Muscle layer of colon (tissue), 2 donors: ENCODE data around the gene EPAS1.

Experiments used
- H3K27ac ChIP-seq: one replicate; pipeline ENCODE4 v1.7.0; 2013; ENCODE audit warnings: low read depth, mild to moderate bottlenecking, low read length, moderate library complexity
- H3K27me3 ChIP-seq, 2 donors: one replicate each; pipeline ENCODE4 v1.7.0; 2013; ENCODE audit warnings: low read length in 2 of 2, mild to moderate bottlenecking in 2 of 2; ENCODE audit not compliant: insufficient read depth in 2 of 2, control insufficient read depth in 1 of 2
- H3K36me3 ChIP-seq: one replicate; pipeline ENCODE4 v1.7.0; 2013; ENCODE audit warnings: mild to moderate bottlenecking, low read length; ENCODE audit not compliant: insufficient read depth
- H3K4me1 ChIP-seq: one replicate; pipeline ENCODE4 v1.7.0; 2013; ENCODE audit warnings: mild to moderate bottlenecking, low read length; ENCODE audit not compliant: insufficient read depth
- H3K4me3 ChIP-seq, 2 donors: one replicate each; pipeline ENCODE4 v1.7.0; 2013; ENCODE audit warnings: low read length in 2 of 2, low read depth in 1 of 2, mild to moderate bottlenecking in 1 of 2, moderate library complexity in 1 of 2
- H3K9ac ChIP-seq: one replicate; pipeline ENCODE4 v1.7.0; 2013; ENCODE audit warnings: low read length
- H3K9me3 ChIP-seq: one replicate; pipeline ENCODE4 v1.7.0; 2013; ENCODE audit warnings: mild to moderate bottlenecking, low read length
- donor health status: abdominal sarcoma.
- donor health status: Adenocarcinoma of cecum.

Gene EPAS1

GRCh38 chr2:46262248-46262938 lies 34.8 kb upstream of the EPAS1 start:
- H3K27ac ChIP-seq, result no peak overlapping the region
- H3K9me3 ChIP-seq, result no peaks in the 10 kb centered on the region
- H3K36me3 ChIP-seq, result no peaks in the 10 kb centered on the region
- no peaks in the 10 kb centered on the region for H3K27me3 ChIP-seq
- H3K4me3 ChIP-seq, result no peak overlapping the region
- H3K9ac ChIP-seq, result no peak overlapping the region
- H3K4me1 ChIP-seq, result peaks cover 4% of the 10 kb centered on the region

GRCh38 chr2:46263347-46263746 lies 33.9 kb upstream of the EPAS1 start:
- Histone ChIP-seq H3K36me3 (no peaks in the 10 kb centered on the region), H3K4me3 (no peak overlapping the region), H3K27ac (no peak overlapping the region), H3K4me1 (peaks cover 4% of the 10 kb centered on the region), H3K27me3 (no peaks in the 10 kb centered on the region), H3K9me3 (no peaks in the 10 kb centered on the region), H3K9ac (no peak overlapping the region)

- Histone ChIP-seq H3K4me1 (peaks cover 2% of the 10 kb centered on the region), H3K9me3 (no peaks in the 10 kb centered on the region), H3K36me3 (no peaks in the 10 kb centered on the region), H3K27ac (no peak overlapping the region), H3K4me3 (no peak overlapping the region), H3K9ac (no peak overlapping the region), H3K27me3 (no peaks in the 10 kb centered on the region)
Measured at GRCh38 chr2:46264447-46264846, 32.8 kb upstream of the EPAS1 start.

GRCh38 chr2:46266134-46266533 lies 31.1 kb upstream of the EPAS1 start:
- no peaks in the 10 kb centered on the region for H3K27me3 ChIP-seq
- H3K4me1 ChIP-seq, result no peaks in the 10 kb centered on the region
- no peak overlapping the region for H3K9ac ChIP-seq
- no peak overlapping the region for H3K27ac ChIP-seq
- no peak overlapping the region for H3K4me3 ChIP-seq
- no peaks in the 10 kb centered on the region for H3K36me3 ChIP-seq
- H3K9me3 ChIP-seq, result no peaks in the 10 kb centered on the region

GRCh38 chr2:46267616-46268015 lies 29.6 kb upstream of the EPAS1 start:
- H3K9ac ChIP-seq, result no peak overlapping the region
- H3K27me3 ChIP-seq, result no peaks in the 10 kb centered on the region
- no peaks in the 10 kb centered on the region for H3K9me3 ChIP-seq
- H3K4me1 ChIP-seq, result no peaks in the 10 kb centered on the region
- no peak overlapping the region for H3K4me3 ChIP-seq
- H3K36me3 ChIP-seq, result no peaks in the 10 kb centered on the region
- H3K27ac ChIP-seq, result no peak overlapping the region

- Histone ChIP-seq H3K4me3 (no peak overlapping the region), H3K27me3 (no peaks in the 10 kb centered on the region), H3K9me3 (no peaks in the 10 kb centered on the region), H3K27ac (no peak overlapping the region), H3K4me1 (no peaks in the 10 kb centered on the region), H3K9ac (no peak overlapping the region), H3K36me3 (no peaks in the 10 kb centered on the region)
Measured at GRCh38 chr2:46268196-46268595, 29.0 kb upstream of the EPAS1 start.

GRCh38 chr2:46269001-46269400 lies 28.2 kb upstream of the EPAS1 start:
- Histone ChIP-seq H3K27me3 (no peaks in the 10 kb centered on the region), H3K36me3 (no peaks in the 10 kb centered on the region), H3K9me3 (no peaks in the 10 kb centered on the region), H3K4me1 (no peaks in the 10 kb centered on the region), H3K9ac (no peak overlapping the region), H3K27ac (no peak overlapping the region), H3K4me3 (no peak overlapping the region)

- Histone ChIP-seq H3K4me1 (no peaks in the 10 kb centered on the region), H3K9me3 (no peaks in the 10 kb centered on the region), H3K36me3 (no peaks in the 10 kb centered on the region), H3K27me3 (no peaks in the 10 kb centered on the region), H3K9ac (no peak overlapping the region), H3K27ac (no peak overlapping the region), H3K4me3 (no peak overlapping the region)
Measured at GRCh38 chr2:46269544-46270273, 27.5 kb upstream of the EPAS1 start.

- no peaks in the 10 kb centered on the region for H3K27me3 ChIP-seq
- H3K36me3 ChIP-seq, result no peaks in the 10 kb centered on the region
- no peaks in the 10 kb centered on the region for H3K4me1 ChIP-seq
- no peak overlapping the region for H3K4me3 ChIP-seq
- no peaks in the 10 kb centered on the region for H3K9me3 ChIP-seq
- no peak overlapping the region for H3K27ac ChIP-seq
- H3K9ac ChIP-seq, result no peak overlapping the region
Measured at GRCh38 chr2:46270384-46270783, 26.8 kb upstream of the EPAS1 start.

- Histone ChIP-seq H3K4me1 (no peaks in the 10 kb centered on the region), H3K9me3 (no peaks in the 10 kb centered on the region), H3K27ac (no peak overlapping the region), H3K36me3 (no peaks in the 10 kb centered on the region), H3K27me3 (no peaks in the 10 kb centered on the region), H3K4me3 (no peak overlapping the region), H3K9ac (no peak overlapping the region)
Measured at GRCh38 chr2:46273225-46273863, 23.9 kb upstream of the EPAS1 start.

GRCh38 chr2:46273919-46274318 lies 23.3 kb upstream of the EPAS1 start:
- H3K9me3 ChIP-seq, result no peaks in the 10 kb centered on the region
- no peak overlapping the region for H3K4me3 ChIP-seq
- H3K27ac ChIP-seq, result no peak overlapping the region
- no peaks in the 10 kb centered on the region for H3K27me3 ChIP-seq
- no peaks in the 10 kb centered on the region for H3K36me3 ChIP-seq
- H3K9ac ChIP-seq, result no peak overlapping the region
- no peaks in the 10 kb centered on the region for H3K4me1 ChIP-seq
